ENCODE measurements around the gene CYB5D1.
"Not testable (repeated sequence)": the region's sequence is repeated elsewhere in the genome, so short reads cannot be mapped to it uniquely, and the experiment has no call there.

CYB5D1 gene

GRCh38 chr17:7857713-7858521, at the start of gene CYB5D1:
Gene CYB5D1, plus strand, starts transcription at chr17:7858003. Its CDS starts 132 bp downstream, at chr17:7858135.
- peak; percentile 94 for DNase-seq

- DNase-seq: no peak
Observed at GRCh38 chr17:7809086-7809790, 48.6 kb upstream of the CYB5D1 start.

GRCh38 chr17:7809791-7810343, 47.9 kb upstream of the CYB5D1 start:
- DNase-seq: not testable (repeated sequence)

- DNase-seq: no peak
Observed at GRCh38 chr17:7811251-7811650, 46.6 kb upstream of the CYB5D1 start.

- no peak for DNase-seq
Observed at GRCh38 chr17:7814969-7815368, 42.8 kb upstream of the CYB5D1 start.

GRCh38 chr17:7816926-7817642, 40.7 kb upstream of the CYB5D1 start:
- DNase-seq: no peak

GRCh38 chr17:7817643-7817964, 40.2 kb upstream of the CYB5D1 start:
- DNase-seq: no peak

- DNase-seq: no peak
Observed at GRCh38 chr17:7818026-7818425, 39.8 kb upstream of the CYB5D1 start.

- no peak for DNase-seq
Observed at GRCh38 chr17:7818746-7819645, 38.8 kb upstream of the CYB5D1 start.

GRCh38 chr17:7820231-7820630, 37.6 kb upstream of the CYB5D1 start:
- DNase-seq: no peak

GRCh38 chr17:7822126-7822525, 35.7 kb upstream of the CYB5D1 start:
- DNase-seq: no peak

GRCh38 chr17:7823581-7824001, 34.2 kb upstream of the CYB5D1 start:
- DNase-seq: no peak

- no peak for DNase-seq
Observed at GRCh38 chr17:7824021-7824924, 33.5 kb upstream of the CYB5D1 start.

- DNase-seq: no peak
Observed at GRCh38 chr17:7825206-7825990, 32.4 kb upstream of the CYB5D1 start.

GRCh38 chr17:7830616-7831015, 27.2 kb upstream of the CYB5D1 start:
- DNase-seq: no peak

GRCh38 chr17:7831233-7831632, 26.6 kb upstream of the CYB5D1 start:
- no peak for DNase-seq

GRCh38 chr17:7832431-7832830, 25.4 kb upstream of the CYB5D1 start:
- no peak for DNase-seq

- DNase-seq: no peak
Observed at GRCh38 chr17:7833011-7833794, 24.6 kb upstream of the CYB5D1 start.

- DNase-seq: peak; percentile 94
Observed at GRCh38 chr17:7833795-7834541, 23.8 kb upstream of the CYB5D1 start, which contains the start of gene KDM6B. Gene KDM6B, plus strand, starts transcription at chr17:7834217. Its CDS starts 11,338 bp downstream, at chr17:7845555.
